ENCODE results near the gene ELK3.

ELK3 gene

GRCh38 chr12:96189781-96190180 lies 4.4 kb upstream of the ELK3 start:
- no peak for DNase-seq

- DNase-seq: no peak
Observed at GRCh38 chr12:96190413-96191108, 3.6 kb upstream of the ELK3 start.

- no peak for DNase-seq
Observed at GRCh38 chr12:96192926-96193573, 1.1 kb upstream of the ELK3 start.

- DNase-seq: no peak
Observed at GRCh38 chr12:96194576-96194889, 358 bp downstream of the ELK3 start.

- DNase-seq: peak; percentile 83
Observed at GRCh38 chr12:96194971-96195844, 1.0 kb downstream of the ELK3 start.

- peak; percentile 55 for DNase-seq
Observed at GRCh38 chr12:96195845-96196451, 1.8 kb downstream of the ELK3 start.

GRCh38 chr12:96196781-96197180 lies 2.6 kb downstream of the ELK3 start:
- DNase-seq: peak; percentile 21

GRCh38 chr12:96197503-96198272 lies 3.5 kb downstream of the ELK3 start:
- no peak for DNase-seq

- DNase-seq: no peak
Observed at GRCh38 chr12:96198965-96199364, 4.8 kb downstream of the ELK3 start.

GRCh38 chr12:96199464-96199863 lies 5.3 kb downstream of the ELK3 start:
- DNase-seq: no peak

- no peak for DNase-seq
Observed at GRCh38 chr12:96201272-96202227, 7.4 kb downstream of the ELK3 start.

- no peak for DNase-seq
Observed at GRCh38 chr12:96204381-96204780, 10.2 kb downstream of the ELK3 start.

GRCh38 chr12:96205908-96206307 lies 11.7 kb downstream of the ELK3 start:
- DNase-seq: no peak

- DNase-seq: no peak
Observed at GRCh38 chr12:96206936-96207662, 12.9 kb downstream of the ELK3 start.

- no peak for DNase-seq
Observed at GRCh38 chr12:96208346-96208745, 14.2 kb downstream of the ELK3 start.

- DNase-seq: no peak
Observed at GRCh38 chr12:96208801-96209549, 14.8 kb downstream of the ELK3 start.

- peak; percentile 35 for DNase-seq
Observed at GRCh38 chr12:96210376-96211055, 16.3 kb downstream of the ELK3 start.

GRCh38 chr12:96211988-96212387 lies 17.8 kb downstream of the ELK3 start:
- no peak for DNase-seq
